Large intestine (tissue), 3 donors: ENCODE results near the gene OPCML. TPM values are rescaled to one million over a fixed set of nuclear protein-coding genes. Genes with fewer than 3 reads are reported as not detected.

Source experiments
- DNase-seq, 2 donors: peaks; one replicate each; pipeline versions ENCODE4 v3.0.0 to v3.0.0-alpha.2; 2013
- H3K27ac ChIP-seq: one replicate; pipeline ENCODE4 v1.5.1; 2013; ENCODE audit warnings: low read length
- H3K27me3 ChIP-seq: 2 replicates; pipeline ENCODE4 v1.6.1; 2013; ENCODE audit warnings: low read length; ENCODE audit not compliant: control insufficient read depth, insufficient read depth
- H3K36me3 ChIP-seq: 2 replicates; pipeline ENCODE4 v1.6.1; 2013; ENCODE audit warnings: low read length; ENCODE audit not compliant: control insufficient read depth, insufficient read depth
- H3K4me1 ChIP-seq: one replicate; pipeline ENCODE4 v1.6.1; 2013; ENCODE audit warnings: low read length; ENCODE audit not compliant: control insufficient read depth, insufficient read depth
- H3K4me3 ChIP-seq: one replicate; pipeline ENCODE4 v1.5.1; 2013; ENCODE audit warnings: low read length
- H3K9me3 ChIP-seq: one replicate; pipeline ENCODE4 v1.6.1; 2013; ENCODE audit warnings: mild to moderate bottlenecking, low read depth, low read length, moderate library complexity; ENCODE audit not compliant: control insufficient read depth
- WGBS: methylation state at CpG from one replicate; pipeline ENCODE4 v1.1.5; 2013; ENCODE audit warnings: low lambda C conversion rate; ENCODE audit not compliant: insufficient coverage; 5-methylcytosine and 5-hydroxymethylcytosine counted together
- polyA plus RNA-seq: library from polyadenylated mRNA; unstranded; fragments of 120-200 nt; gene quantifications from one replicate; pipeline ENCODE4 v1.2.1, GENCODE V29; 2013

OPCML gene
- polyA plus RNA-seq, 1 donor, result 1.4 TPM

GRCh38 chr11:133154781-133155180 lies 377.5 kb downstream of the OPCML start:
- Histone ChIP-seq H3K4me3 (no peak overlapping the region), H3K4me1 (peaks cover 25% of the 10 kb centered on the region), H3K27ac (peak overlapping the region; percentile 33), H3K36me3 (no peaks in the 10 kb centered on the region), H3K9me3 (no peaks in the 10 kb centered on the region), H3K27me3 (peaks cover 3% of the 10 kb centered on the region)
- DNase-seq, result peak; percentile 50 to 75
- 13% methylated on average over 1 of the region's 4 CpGs for WGBS

GRCh38 chr11:133154076-133154475 lies 378.2 kb downstream of the OPCML start:
- peaks cover 3% of the 10 kb centered on the region for H3K27me3 ChIP-seq
- no peak for DNase-seq
- 95% methylated on average over 3 of the region's 8 CpGs for WGBS

GRCh38 chr11:133153031-133153430 lies 379.3 kb downstream of the OPCML start:
- Histone ChIP-seq H3K9me3 (no peaks in the 10 kb centered on the region), H3K4me3 (no peak overlapping the region), H3K4me1 (peaks cover 25% of the 10 kb centered on the region), H3K27ac (no peak overlapping the region), H3K27me3 (peaks cover 3% of the 10 kb centered on the region), H3K36me3 (no peaks in the 10 kb centered on the region)
- no CpG with 5 or more reads among the region's 18 CpGs for WGBS
- no peak for DNase-seq

More at GRCh38 chr11:133154076-133154475, 378.2 kb downstream of the OPCML start:
- Histone ChIP-seq H3K27ac (no peak overlapping the region), H3K4me1 (peaks cover 25% of the 10 kb centered on the region), H3K4me3 (no peak overlapping the region), H3K9me3 (no peaks in the 10 kb centered on the region), H3K36me3 (no peaks in the 10 kb centered on the region)

- H3K36me3 ChIP-seq, result no peaks in the 10 kb centered on the region
- no peak overlapping the region for H3K4me3 ChIP-seq
- no peak overlapping the region for H3K27ac ChIP-seq
- no CpG with 5 or more reads among the region's 5 CpGs for WGBS
- DNase-seq, result no peak
- no peaks in the 10 kb centered on the region for H3K27me3 ChIP-seq
- no peaks in the 10 kb centered on the region for H3K9me3 ChIP-seq
- H3K4me1 ChIP-seq, result peaks cover 3% of the 10 kb centered on the region
Observed at GRCh38 chr11:133149698-133150097, 382.6 kb downstream of the OPCML start.

GRCh38 chr11:133147625-133148024 lies 384.7 kb downstream of the OPCML start:
- no peak overlapping the region for H3K27ac ChIP-seq
- no peak overlapping the region for H3K4me3 ChIP-seq
- H3K27me3 ChIP-seq, result no peaks in the 10 kb centered on the region
- no peaks in the 10 kb centered on the region for H3K36me3 ChIP-seq
- H3K9me3 ChIP-seq, result no peaks in the 10 kb centered on the region
- DNase-seq, result no peak
- no CpG with 5 or more reads among the region's 8 CpGs for WGBS
- no peaks in the 10 kb centered on the region for H3K4me1 ChIP-seq

- no peaks in the 10 kb centered on the region for H3K36me3 ChIP-seq
- H3K9me3 ChIP-seq, result no peaks in the 10 kb centered on the region
- H3K27ac ChIP-seq, result no peak overlapping the region
- no peak for DNase-seq
- no CpG with 5 or more reads among the region's 7 CpGs for WGBS
- H3K27me3 ChIP-seq, result no peaks in the 10 kb centered on the region
- H3K4me3 ChIP-seq, result no peak overlapping the region
- H3K4me1 ChIP-seq, result no peaks in the 10 kb centered on the region
Observed at GRCh38 chr11:133146697-133147306, 385.5 kb downstream of the OPCML start.

GRCh38 chr11:133137939-133138338 lies 394.4 kb downstream of the OPCML start:
- Histone ChIP-seq H3K36me3 (no peaks in the 10 kb centered on the region), H3K4me3 (no peak overlapping the region), H3K9me3 (no peaks in the 10 kb centered on the region), H3K27ac (no peak overlapping the region), H3K27me3 (no peaks in the 10 kb centered on the region), H3K4me1 (peaks cover 8% of the 10 kb centered on the region)
- no CpG with 5 or more reads among the region's 5 CpGs for WGBS
- DNase-seq, result no peak

- Histone ChIP-seq H3K27me3 (no peaks in the 10 kb centered on the region), H3K27ac (no peak overlapping the region), H3K9me3 (no peaks in the 10 kb centered on the region), H3K36me3 (no peaks in the 10 kb centered on the region), H3K4me3 (no peak overlapping the region), H3K4me1 (peaks cover 8% of the 10 kb centered on the region)
- DNase-seq, result no peak
- WGBS, result 100% methylated on average over 1 of the region's 2 CpGs
Observed at GRCh38 chr11:133137270-133137669, 395.0 kb downstream of the OPCML start.

- 94% methylated on average over 2 of the region's 4 CpGs for WGBS
- H3K27me3 ChIP-seq, result no peaks in the 10 kb centered on the region
- H3K4me3 ChIP-seq, result no peak overlapping the region
- H3K4me1 ChIP-seq, result peaks cover 8% of the 10 kb centered on the region
- H3K9me3 ChIP-seq, result no peaks in the 10 kb centered on the region
- no peak for DNase-seq
- no peaks in the 10 kb centered on the region for H3K36me3 ChIP-seq
- H3K27ac ChIP-seq, result no peak overlapping the region
Observed at GRCh38 chr11:133136376-133136775, 395.9 kb downstream of the OPCML start.

GRCh38 chr11:133134314-133135173 lies 397.8 kb downstream of the OPCML start:
- Histone ChIP-seq H3K36me3 (no peaks in the 10 kb centered on the region), H3K4me3 (no peak overlapping the region), H3K9me3 (no peaks in the 10 kb centered on the region), H3K4me1 (peaks cover 8% of the 10 kb centered on the region), H3K27me3 (no peaks in the 10 kb centered on the region), H3K27ac (peak overlapping the region; percentile 41)
- DNase-seq, result peak; percentile 73 to 74
- no CpG with 5 or more reads among the region's 11 CpGs for WGBS
